Natural killer cell treated with Interleukin-12 subunit alpha and Interleukin-12 subunit beta and Interleukin-15 and Interleukin-18, amount 100 ng/mL, for 72 hours (primary cell): Measurements from ENCODE around the gene PCNX1. TPM values are rescaled to one million over a fixed set of nuclear protein-coding genes. Genes with fewer than 3 reads are reported as not detected.

Experiments
- ATAC-seq, 2 donors: fragments of 150-1000 bp; cut with Tn5 transposase in 1 of 2; sonication (Bioruptor Pico), chemical (Tn5 transposase) in 1 of 2; 2 replicates each; pipeline ENCODE4 v1.10.0; 2021
- DNase-seq: peaks from one replicate; pipeline ENCODE4 v3.0.0; 2022; ENCODE audit warnings: low spot score
- H3K27ac Mint-ChIP-seq, 2 donors: 1 replicate in 1 of 2; 2 replicates in 1 of 2; pipeline ENCODE4 v1.8.0; 2022; ENCODE audit warnings: mixed read lengths in 2 of 2, mild to moderate bottlenecking in 1 of 2, moderate library complexity in 1 of 2
- H3K27me3 Mint-ChIP-seq, 2 donors: 1 replicate in 1 of 2; 2 replicates in 1 of 2; pipeline ENCODE4 v1.8.0; 2022; ENCODE audit warnings: mixed read lengths in 2 of 2
- H3K36me3 Mint-ChIP-seq: one replicate; pipeline ENCODE4 v1.8.0; 2022; ENCODE audit warnings: mixed read lengths
- H3K4me1 Mint-ChIP-seq, 2 donors: 1 replicate in 1 of 2; 2 replicates in 1 of 2; pipeline ENCODE4 v1.8.0; 2022; ENCODE audit warnings: low read depth in 2 of 2, mixed read lengths in 2 of 2, mild to moderate bottlenecking in 1 of 2
- H3K4me3 Mint-ChIP-seq: one replicate; pipeline ENCODE4 v1.8.0; 2022; ENCODE audit warnings: mixed read lengths
- H3K9me3 Mint-ChIP-seq: 2 replicates; pipeline ENCODE4 v1.8.0; 2022; ENCODE audit warnings: mixed read lengths
- total RNA-seq, 2 donors: library from RNA; stranded (reverse); gene quantifications; one replicate each; pipeline ENCODE4 v1.2.3, GENCODE V29; 2022

PCNX1 gene
- total RNA-seq, 2 donors from 2014 or later: 81.7 to 156 TPM

GRCh38 chr14:70893858-70894291 lies 13.4 kb upstream of the PCNX1 start:
- ATAC-seq (peak; percentile 51 to 69), DNase-seq (no peak)
- Mint-ChIP-seq H3K4me3 (peak overlapping the region; percentile 64), H3K27me3 (peaks cover 0 to 20% of the 10 kb centered on the region in 2 donors), H3K27ac (peak overlapping the region; percentile 71 to 80), H3K9me3 (no peaks in the 10 kb centered on the region), H3K36me3 (no peaks in the 10 kb centered on the region), H3K4me1 (peaks cover 39 to 60% of the 10 kb centered on the region in 2 donors)

- peak overlapping the region; percentile 64 for H3K4me3 Mint-ChIP-seq
- no peak for DNase-seq
- peak overlapping the region; percentile 71 to 80 for H3K27ac Mint-ChIP-seq
- peaks cover 32 to 54% of the 10 kb centered on the region in 2 donors for H3K4me1 Mint-ChIP-seq
- H3K27me3 Mint-ChIP-seq: peaks cover 0 to 22% of the 10 kb centered on the region in 2 donors
- no peaks in the 10 kb centered on the region for H3K9me3 Mint-ChIP-seq
- ATAC-seq: peak; percentile 72 to 79
- H3K36me3 Mint-ChIP-seq: no peaks in the 10 kb centered on the region
These were observed 12.4 kb upstream of the PCNX1 start for GRCh38 chr14:70894868-70895267.

- H3K27me3 Mint-ChIP-seq: peaks cover 0 to 22% of the 10 kb centered on the region in 2 donors
- no peaks in the 10 kb centered on the region for H3K36me3 Mint-ChIP-seq
- ATAC-seq: no peak
- H3K4me3 Mint-ChIP-seq: no peak overlapping the region
- H3K27ac Mint-ChIP-seq: no peak overlapping the region
- no peaks in the 10 kb centered on the region for H3K9me3 Mint-ChIP-seq
- peaks cover 30 to 53% of the 10 kb centered on the region in 2 donors for H3K4me1 Mint-ChIP-seq
- no peak for DNase-seq
These were observed 10.9 kb upstream of the PCNX1 start for GRCh38 chr14:70896317-70896716.

GRCh38 chr14:70896981-70897380 lies 10.3 kb upstream of the PCNX1 start:
- Mint-ChIP-seq H3K4me3 (no peak overlapping the region), H3K4me1 (peaks cover 30 to 55% of the 10 kb centered on the region in 2 donors), H3K27ac (peak overlapping the region in 1 of 2 donors; percentile 32)

GRCh38 chr14:70897464-70897863 lies 9.8 kb upstream of the PCNX1 start:
- no peaks in the 10 kb centered on the region for H3K9me3 Mint-ChIP-seq
- peaks cover 0 to 22% of the 10 kb centered on the region in 2 donors for H3K27me3 Mint-ChIP-seq
- peak overlapping the region in 1 of 2 donors; percentile 32 for H3K27ac Mint-ChIP-seq
- H3K36me3 Mint-ChIP-seq: no peaks in the 10 kb centered on the region
- ATAC-seq (no peak), DNase-seq (no peak)
- peaks cover 30 to 54% of the 10 kb centered on the region in 2 donors for H3K4me1 Mint-ChIP-seq
- no peak overlapping the region for H3K4me3 Mint-ChIP-seq

More at GRCh38 chr14:70896981-70897380, 10.3 kb upstream of the PCNX1 start:
- Mint-ChIP-seq H3K27me3 (peaks cover 0 to 22% of the 10 kb centered on the region in 2 donors), H3K36me3 (no peaks in the 10 kb centered on the region), H3K9me3 (no peaks in the 10 kb centered on the region)
- DNase-seq: no peak
- ATAC-seq: no peak

GRCh38 chr14:70898111-70898745 lies 9.0 kb upstream of the PCNX1 start:
- peak overlapping the region; percentile 6 to 32 for H3K27ac Mint-ChIP-seq
- ATAC-seq (no peak), DNase-seq (no peak)
- H3K36me3 Mint-ChIP-seq: no peaks in the 10 kb centered on the region
- H3K9me3 Mint-ChIP-seq: no peaks in the 10 kb centered on the region
- H3K27me3 Mint-ChIP-seq: peaks cover 0 to 19% of the 10 kb centered on the region in 2 donors
- peaks cover 29 to 47% of the 10 kb centered on the region in 2 donors for H3K4me1 Mint-ChIP-seq
- no peak overlapping the region for H3K4me3 Mint-ChIP-seq

- ATAC-seq (no peak), DNase-seq (no peak)
- H3K4me1 Mint-ChIP-seq: peaks cover 11 to 39% of the 10 kb centered on the region in 2 donors
- no peaks in the 10 kb centered on the region for H3K36me3 Mint-ChIP-seq
- peak overlapping the region in 1 of 2 donors; percentile 36 for H3K27ac Mint-ChIP-seq
- H3K9me3 Mint-ChIP-seq: no peaks in the 10 kb centered on the region
- peak overlapping the region; percentile 19 for H3K4me3 Mint-ChIP-seq
- H3K27me3 Mint-ChIP-seq: peaks cover 0 to 12% of the 10 kb centered on the region in 2 donors
These were observed 6.0 kb upstream of the PCNX1 start for GRCh38 chr14:70901269-70901668.

- no peaks in the 10 kb centered on the region for H3K36me3 Mint-ChIP-seq
- ATAC-seq: peak in 1 of 2 donors; percentile 62
- H3K27ac Mint-ChIP-seq: peak overlapping the region in 1 of 2 donors; percentile 38
- peaks cover 13 to 45% of the 10 kb centered on the region in 2 donors for H3K4me1 Mint-ChIP-seq
- DNase-seq: no peak
- no peaks in the 10 kb centered on the region for H3K9me3 Mint-ChIP-seq
- H3K27me3 Mint-ChIP-seq: peaks cover 0 to 9% of the 10 kb centered on the region in 2 donors
- H3K4me3 Mint-ChIP-seq: peak overlapping the region; percentile 29
These were observed 5.1 kb upstream of the PCNX1 start for GRCh38 chr14:70902184-70902583.

GRCh38 chr14:70904373-70904772 lies 2.9 kb upstream of the PCNX1 start:
- Mint-ChIP-seq H3K27ac (no peak overlapping the region), H3K27me3 (no peaks in the 10 kb centered on the region), H3K4me3 (no peak overlapping the region), H3K9me3 (no peaks in the 10 kb centered on the region), H3K36me3 (no peaks in the 10 kb centered on the region), H3K4me1 (peaks cover 13 to 43% of the 10 kb centered on the region in 2 donors)
- DNase-seq (no peak), ATAC-seq (no peak)

GRCh38 chr14:70905301-70905700 lies 2.0 kb upstream of the PCNX1 start:
- H3K36me3 Mint-ChIP-seq: no peaks in the 10 kb centered on the region
- ATAC-seq (no peak), DNase-seq (no peak)
- no peak overlapping the region for H3K4me3 Mint-ChIP-seq
- H3K9me3 Mint-ChIP-seq: no peaks in the 10 kb centered on the region
- peaks cover 20 to 51% of the 10 kb centered on the region in 2 donors for H3K4me1 Mint-ChIP-seq
- H3K27me3 Mint-ChIP-seq: no peaks in the 10 kb centered on the region
- H3K27ac Mint-ChIP-seq: no peak overlapping the region

- no peaks in the 10 kb centered on the region for H3K9me3 Mint-ChIP-seq
- no peaks in the 10 kb centered on the region for H3K27me3 Mint-ChIP-seq
- peak overlapping the region; percentile 87 to 96 for H3K27ac Mint-ChIP-seq
- no peak for DNase-seq
- peak in 1 of 2 donors; percentile 0 for ATAC-seq
- peak overlapping the region; percentile 90 for H3K4me3 Mint-ChIP-seq
- no peaks in the 10 kb centered on the region for H3K36me3 Mint-ChIP-seq
- peaks cover 32 to 55% of the 10 kb centered on the region in 2 donors for H3K4me1 Mint-ChIP-seq
These were observed 475 bp upstream of the PCNX1 start for GRCh38 chr14:70906793-70907175.

- DNase-seq: peak; percentile 76
- peak; percentile 57 for ATAC-seq
- Mint-ChIP-seq H3K36me3 (no peaks in the 10 kb centered on the region), H3K4me3 (peak overlapping the region; percentile 91), H3K9me3 (no peaks in the 10 kb centered on the region), H3K27ac (peak overlapping the region; percentile 79 to 96), H3K4me1 (peaks cover 42 to 66% of the 10 kb centered on the region in 2 donors), H3K27me3 (no peaks in the 10 kb centered on the region)
These were observed 1.0 kb downstream of the PCNX1 start for GRCh38 chr14:70907996-70908934.

- H3K4me3 Mint-ChIP-seq: peak overlapping the region; percentile 91
- H3K9me3 Mint-ChIP-seq: no peaks in the 10 kb centered on the region
- DNase-seq (no peak), ATAC-seq (no peak)
- no peaks in the 10 kb centered on the region for H3K27me3 Mint-ChIP-seq
- peak overlapping the region; percentile 79 to 95 for H3K27ac Mint-ChIP-seq
- H3K36me3 Mint-ChIP-seq: no peaks in the 10 kb centered on the region
- H3K4me1 Mint-ChIP-seq: peaks cover 42 to 58% of the 10 kb centered on the region in 2 donors
These were observed 1.8 kb downstream of the PCNX1 start for GRCh38 chr14:70908935-70909641.
